G401.6 (cell line): ENCODE data around the gene TKT.

ENCODE experiments used
- FAIRE-seq: peaks from 2 replicates; lab custom pipeline; 2012; peaks lifted over from hg19 to GRCh38; lab: Jason Lieb, UNC

TKT gene

GRCh38 chr3:53224026-53224425 lies 31.8 kb downstream of the TKT start:
- no peak for FAIRE-seq

DNA sequence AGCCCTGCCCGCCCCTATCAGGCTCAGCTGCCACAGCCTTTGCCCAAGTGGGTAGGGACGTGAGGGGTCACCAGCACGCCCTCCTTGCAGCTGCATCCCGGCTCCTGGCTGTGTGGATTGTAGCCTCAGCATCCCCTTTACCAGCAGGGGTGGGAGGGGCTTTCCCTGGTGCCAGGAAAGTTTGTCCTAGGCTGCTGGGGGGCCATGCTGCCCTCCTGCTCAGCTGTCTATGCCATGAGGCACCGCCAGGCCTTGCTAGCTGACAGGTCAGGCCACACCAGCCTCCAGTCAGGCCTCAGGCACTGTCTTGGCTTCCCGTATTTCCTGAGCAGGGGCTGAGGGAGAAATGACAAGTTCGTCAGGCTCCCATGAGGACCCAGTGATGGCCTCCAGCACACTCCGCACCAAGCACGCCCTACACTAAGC lies 32.3 kb downstream of the TKT start:
- FAIRE-seq: no peak

DNA sequence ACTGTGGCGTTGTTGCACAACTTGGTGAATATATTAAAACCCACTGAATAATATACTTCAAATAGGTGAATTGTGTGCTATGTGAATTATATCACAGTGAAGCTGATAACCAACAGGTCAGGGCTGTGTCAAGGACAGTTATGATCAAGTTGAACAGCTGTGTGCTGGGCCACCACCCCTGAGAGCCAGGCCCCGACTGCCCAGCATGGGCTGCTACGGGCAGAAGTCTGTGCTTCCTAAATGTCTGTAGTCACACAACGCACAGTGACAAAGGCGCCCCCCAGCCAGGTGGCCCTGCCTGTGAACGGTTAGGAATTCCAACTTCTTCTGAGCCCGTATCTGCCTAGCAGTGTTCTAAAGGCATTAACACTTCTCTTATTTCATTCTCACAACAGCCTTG lies 32.8 kb downstream of the TKT start:
- no peak for FAIRE-seq

- FAIRE-seq: no peak
These were observed 33.5 kb downstream of the TKT start for GRCh38 chr3:53222183-53222901.

GRCh38 chr3:53221827-53222182 lies 34.0 kb downstream of the TKT start:
- no peak for FAIRE-seq

- no peak for FAIRE-seq
These were observed 34.5 kb downstream of the TKT start for GRCh38 chr3:53221345-53221744.

DNA sequence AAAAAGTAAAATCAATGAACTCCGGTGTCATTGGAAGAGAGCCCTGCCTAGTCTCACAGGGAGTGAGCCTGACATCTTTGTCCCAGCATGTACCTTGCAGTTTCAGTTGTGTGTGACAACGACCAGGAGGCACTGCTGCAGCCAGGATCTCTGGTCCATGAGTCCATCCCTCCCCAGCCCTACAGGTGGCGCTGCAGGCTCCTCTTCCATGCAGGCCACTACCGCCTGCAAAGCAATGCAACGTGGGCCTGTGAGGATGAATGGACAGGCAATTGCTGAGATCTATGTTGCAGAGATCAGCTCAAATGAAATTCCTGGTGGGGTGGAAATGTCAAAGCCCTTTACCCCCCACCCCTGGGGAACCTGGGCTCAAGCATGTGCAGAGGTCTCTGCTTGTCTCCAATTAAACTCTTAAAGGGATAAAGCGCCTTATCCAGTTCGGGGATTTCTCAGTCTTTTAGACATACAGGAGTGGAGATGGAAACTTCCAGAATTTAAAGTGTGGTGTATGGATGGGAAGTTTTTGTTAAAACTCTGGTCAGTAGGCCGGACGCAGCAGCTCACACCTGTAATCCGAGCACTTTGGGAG lies 35.8 kb downstream of the TKT start:
- FAIRE-seq: peak; percentile 98

DNA sequence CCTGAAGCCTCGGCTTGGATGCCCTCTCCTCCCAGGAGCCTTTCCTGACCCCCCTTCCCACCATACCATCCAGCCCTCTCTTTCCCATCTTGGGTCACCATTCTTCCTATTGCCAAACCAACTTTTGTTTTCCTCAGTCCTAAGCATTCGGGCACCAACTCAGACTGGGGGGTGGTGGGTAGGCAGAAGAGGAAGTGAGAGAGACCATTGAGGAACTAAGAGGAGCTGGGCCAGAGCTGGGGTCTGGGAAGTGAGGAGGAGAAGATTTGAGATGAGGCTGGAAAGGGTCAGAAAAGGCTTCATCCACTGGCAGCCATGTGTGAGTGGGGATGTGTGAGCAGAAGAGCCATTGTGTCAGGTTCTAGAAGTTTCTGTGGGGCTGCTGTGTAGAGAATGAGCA lies 37.7 kb downstream of the TKT start:
- FAIRE-seq: no peak

- FAIRE-seq: no peak
These were observed 38.6 kb downstream of the TKT start for GRCh38 chr3:53217175-53217574.

DNA sequence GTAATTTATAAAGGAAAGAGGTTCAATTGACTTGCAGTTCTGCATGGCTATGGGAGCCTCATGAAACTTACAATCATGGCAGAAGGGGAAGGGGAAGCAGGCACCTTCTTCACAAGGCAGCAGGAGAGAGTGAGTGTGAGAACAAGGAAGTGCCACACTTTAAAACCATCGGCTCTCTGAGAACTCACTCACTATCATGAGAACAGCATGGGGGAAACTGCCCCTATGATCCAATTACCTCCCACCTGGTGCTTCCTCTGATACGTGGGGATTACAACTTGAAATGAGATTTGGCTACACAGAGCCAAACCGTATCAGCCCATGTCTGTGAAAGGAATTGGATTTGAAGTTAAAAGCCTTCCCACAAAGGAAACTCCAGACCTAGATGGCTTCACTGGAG lies 39.1 kb downstream of the TKT start:
- FAIRE-seq: no peak

- FAIRE-seq: no peak
These were observed 40.0 kb downstream of the TKT start for GRCh38 chr3:53215816-53216215.

GRCh38 chr3:53213276-53213675 lies 42.5 kb downstream of the TKT start:
- no peak for FAIRE-seq

GRCh38 chr3:53211706-53212702 lies 43.8 kb downstream of the TKT start:
- no peak for FAIRE-seq

DNA sequence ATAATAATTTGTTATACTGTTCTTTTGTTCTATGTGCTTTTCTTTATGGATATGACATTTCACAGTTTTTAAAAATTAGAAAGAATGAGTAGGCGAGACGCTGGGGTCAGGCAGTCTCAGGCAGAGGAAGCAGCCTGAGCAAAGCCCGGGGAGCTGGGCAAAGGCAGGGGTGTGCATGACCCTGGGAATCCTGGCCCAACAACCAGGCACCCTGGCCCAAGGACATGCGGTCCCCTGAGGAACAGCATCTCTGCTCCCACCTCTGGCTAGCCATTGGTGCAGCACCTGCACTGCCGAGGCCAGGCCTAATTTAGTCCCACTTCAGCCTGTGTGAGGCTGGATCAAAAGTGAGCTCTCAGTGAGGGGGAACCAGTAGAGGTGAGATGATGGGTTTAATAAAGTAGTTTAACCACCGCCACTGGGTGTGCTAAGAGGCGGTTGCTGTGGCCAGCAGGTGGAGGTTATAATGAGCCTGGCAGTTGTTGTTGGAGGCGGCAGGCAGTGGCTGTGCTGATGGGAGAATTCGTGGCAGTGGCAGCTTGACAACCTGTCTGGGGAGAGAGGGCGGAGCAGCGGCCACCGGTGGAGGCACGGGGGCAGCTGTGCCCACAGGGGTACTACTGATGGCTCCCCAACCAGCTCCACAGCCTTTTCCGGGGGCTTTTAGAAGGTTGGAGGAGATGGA lies 53.3 kb downstream of the TKT start:
- FAIRE-seq: no peak

- no peak for FAIRE-seq
These were observed 55.0 kb downstream of the TKT start for GRCh38 chr3:53200501-53201498.

GRCh38 chr3:53199834-53200233 lies 56.0 kb downstream of the TKT start:
- FAIRE-seq: no peak

- FAIRE-seq: no peak
These were observed 56.8 kb downstream of the TKT start for GRCh38 chr3:53198996-53199395.

GRCh38 chr3:53198256-53198977 lies 57.4 kb downstream of the TKT start:
- FAIRE-seq: no peak

- FAIRE-seq: no peak
These were observed 59.0 kb downstream of the TKT start for GRCh38 chr3:53196575-53197407.
